GM21576 (cell line): ENCODE measurements around the gene MAPK14.

Source experiments
- ATAC-seq: cut with Tn5 transposase; IDR thresholded peaks from one replicate; pipeline ENCODE4 v1.9.1; 2021; ENCODE audit warnings: mild to moderate bottlenecking, moderate library complexity; ENCODE audit not compliant: unreplicated experiment

Gene MAPK14

GRCh38 chr6:36098253-36098919, 70.8 kb downstream of the MAPK14 start:
- ATAC-seq, result no peak

- no peak for ATAC-seq
These were observed 71.5 kb downstream of the MAPK14 start for GRCh38 chr6:36098920-36099647.

GRCh38 chr6:36099869-36100483, 72.4 kb downstream of the MAPK14 start:
- ATAC-seq, result no peak

GRCh38 chr6:36101691-36102090, 74.1 kb downstream of the MAPK14 start:
- no peak for ATAC-seq

- ATAC-seq, result no peak
These were observed 75.2 kb downstream of the MAPK14 start for GRCh38 chr6:36102853-36103252.

GRCh38 chr6:36104836-36105235, 77.2 kb downstream of the MAPK14 start:
- no peak for ATAC-seq

- ATAC-seq, result peak; percentile 54
These were observed 81.5 kb downstream of the MAPK14 start for GRCh38 chr6:36109092-36109491.

- no peak for ATAC-seq
These were observed 82.4 kb downstream of the MAPK14 start for GRCh38 chr6:36110050-36110449.

- ATAC-seq, result no peak
These were observed 83.3 kb downstream of the MAPK14 start for GRCh38 chr6:36110863-36111262.

GRCh38 chr6:36111526-36111925, 83.9 kb downstream of the MAPK14 start:
- no peak for ATAC-seq

GRCh38 chr6:36113049-36113448, 85.4 kb downstream of the MAPK14 start:
- ATAC-seq, result no peak

GRCh38 chr6:36113703-36114102, 86.1 kb downstream of the MAPK14 start:
- no peak for ATAC-seq

GRCh38 chr6:36114798-36115408, 87.3 kb downstream of the MAPK14 start:
- ATAC-seq, result no peak

- no peak for ATAC-seq
These were observed 87.8 kb downstream of the MAPK14 start for GRCh38 chr6:36115412-36115811.

GRCh38 chr6:36116066-36116864, 88.7 kb downstream of the MAPK14 start:
- ATAC-seq, result no peak

GRCh38 chr6:36116943-36117342, 89.3 kb downstream of the MAPK14 start:
- ATAC-seq, result no peak

- ATAC-seq, result no peak
These were observed 90.3 kb downstream of the MAPK14 start for GRCh38 chr6:36117658-36118549.

GRCh38 chr6:36118550-36119107, 91.0 kb downstream of the MAPK14 start:
- no peak for ATAC-seq

GRCh38 chr6:36119209-36119608, 91.6 kb downstream of the MAPK14 start:
- ATAC-seq, result no peak

- no peak for ATAC-seq
These were observed 92.4 kb downstream of the MAPK14 start for GRCh38 chr6:36120018-36120417.
